ENCODE data around the gene CKAP2L.
A peak's percentile ranks its signal among the peaks of the same experiment; 100 is the strongest.

The CKAP2L gene

DNA sequence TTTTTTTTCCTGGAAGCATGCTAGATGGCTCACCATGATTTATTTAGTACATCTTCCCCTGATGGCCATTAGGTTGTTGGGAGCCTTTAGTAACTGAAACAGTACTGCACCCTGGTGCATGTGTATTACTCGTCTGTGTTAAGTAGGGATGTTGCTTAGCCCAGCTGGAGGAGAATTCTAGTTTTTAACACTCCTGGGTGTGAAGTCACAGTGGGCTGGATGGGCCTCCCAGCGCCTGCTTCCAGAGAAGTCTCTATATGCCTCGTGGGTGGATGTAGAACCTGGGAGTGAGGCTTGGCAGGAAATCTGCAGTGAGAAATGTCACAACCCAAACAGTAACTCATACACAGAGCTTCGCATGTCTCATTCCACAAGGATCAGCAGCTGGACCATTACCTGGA lies 72.5 kb downstream of the CKAP2L start:
- no peak overlapping the region for H2AFZ ChIP-seq (ENCODE audit: low read length)
- H3K4me2 ChIP-seq (ENCODE audit: low read depth, low read length), result peak overlapping the region; percentile 39; the same call in 1 of the 2 replicates
- no peak for TF ChIP-seq EZH2phosphoT487 (IDR thresholded peaks at IDR 0.05; ENCODE audit: low read length)
- no peak for TF ChIP-seq EZH2 (optimal IDR thresholded peaks at IDR 0.05; ENCODE audit: low read depth, low read length)
- TF ChIP-seq CTCF (IDR thresholded peaks at IDR 0.05; ENCODE audit: low read length), result no peak

DNA sequence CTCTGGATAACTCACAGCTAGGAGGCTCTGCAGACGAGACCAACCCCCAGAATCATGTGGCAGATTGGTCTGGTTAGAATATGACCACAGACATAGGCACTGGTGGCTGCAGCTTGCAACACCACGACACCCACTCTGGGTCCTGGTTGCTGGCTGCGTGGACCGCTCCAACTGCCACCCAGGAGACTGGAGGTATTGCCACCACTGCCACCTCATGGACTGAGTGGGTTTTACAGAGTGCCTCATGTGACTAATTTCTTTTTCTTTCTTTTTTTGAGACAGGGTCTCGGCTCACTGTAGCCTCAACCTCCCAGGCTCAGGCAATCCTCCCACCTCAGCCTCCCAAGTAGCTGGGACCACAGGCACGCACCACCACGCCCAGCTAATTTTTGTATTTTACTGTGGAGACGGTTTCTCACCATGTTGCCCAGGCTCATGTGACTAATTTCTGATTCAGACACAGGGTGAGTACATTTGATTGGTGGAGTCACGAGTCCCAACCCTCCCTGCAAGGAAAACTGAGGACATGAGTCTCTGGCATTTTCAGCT lies 73.5 kb downstream of the CKAP2L start:
- no peaks in the 10 kb centered on the region for H4K20me1 ChIP-seq (ENCODE audit: insufficient read depth, low read length)
- no peaks in the 10 kb centered on the region for H3K79me2 ChIP-seq (ENCODE audit: low read length)
- DNase-seq, result peak; percentile 64
- TF ChIP-seq CTCF (IDR thresholded peaks at IDR 0.05; ENCODE audit: low read length) (peak; percentile 64), EZH2phosphoT487 (IDR thresholded peaks at IDR 0.05; ENCODE audit: low read length) (no peak), EZH2 (optimal IDR thresholded peaks at IDR 0.05; ENCODE audit: low read depth, low read length) (no peak)
- H3K4me3 ChIP-seq (ENCODE audit: low read length), result peak overlapping the region; percentile 7
- no peak overlapping the region; the same call in 1 of the 2 replicates for H3K9ac ChIP-seq (ENCODE audit: low read length)
- no peaks in the 10 kb centered on the region for H3K27me3 ChIP-seq (replicated peaks; ENCODE audit: insufficient read depth, low read length)
- peak overlapping the region; percentile 63 for H2AFZ ChIP-seq (ENCODE audit: low read length)
- H3K27ac ChIP-seq (ENCODE audit: low read length), result no peak overlapping the region
- H3K9me2 ChIP-seq (replicated peaks; ENCODE audit: insufficient read depth, low read length), result no peaks in the 10 kb centered on the region
- no peaks in the 10 kb centered on the region for H3K9me3 ChIP-seq (replicated peaks; ENCODE audit: insufficient read depth, low read length)
- H3K4me2 ChIP-seq (ENCODE audit: low read depth, low read length), result peak overlapping the region; percentile 44
- H3F3A ChIP-seq (ENCODE audit: insufficient read depth, low read length), result peaks cover 23% of the 10 kb centered on the region
- H3K36me3 ChIP-seq (replicated peaks; ENCODE audit: insufficient read depth, low read length), result no peaks in the 10 kb centered on the region
- H3K4me1 ChIP-seq (ENCODE audit: low read length), result peaks cover 31% of the 10 kb centered on the region

More for the DNA sequence above, 72.5 kb downstream of the CKAP2L start:
- H3K9me2 ChIP-seq (replicated peaks; ENCODE audit: insufficient read depth, low read length), result no peaks in the 10 kb centered on the region
- H3K4me1 ChIP-seq (ENCODE audit: low read length), result peaks cover 24% of the 10 kb centered on the region
- H3K4me3 ChIP-seq (ENCODE audit: low read length), result no peak overlapping the region
- no peaks in the 10 kb centered on the region for H3K27me3 ChIP-seq (replicated peaks; ENCODE audit: insufficient read depth, low read length)
- H3K9me3 ChIP-seq (replicated peaks; ENCODE audit: insufficient read depth, low read length), result no peaks in the 10 kb centered on the region
- peaks cover 16% of the 10 kb centered on the region for H3F3A ChIP-seq (ENCODE audit: insufficient read depth, low read length)
- peak overlapping the region; percentile 50; the same call in 1 of the 2 replicates for H3K27ac ChIP-seq (ENCODE audit: low read length)
- DNase-seq, result no peak
- no peak overlapping the region for H3K9ac ChIP-seq (ENCODE audit: low read length)
- H3K79me2 ChIP-seq (ENCODE audit: low read length), result no peaks in the 10 kb centered on the region
- H3K36me3 ChIP-seq (replicated peaks; ENCODE audit: insufficient read depth, low read length), result no peaks in the 10 kb centered on the region
- H4K20me1 ChIP-seq (ENCODE audit: insufficient read depth, low read length), result no peaks in the 10 kb centered on the region

DNA sequence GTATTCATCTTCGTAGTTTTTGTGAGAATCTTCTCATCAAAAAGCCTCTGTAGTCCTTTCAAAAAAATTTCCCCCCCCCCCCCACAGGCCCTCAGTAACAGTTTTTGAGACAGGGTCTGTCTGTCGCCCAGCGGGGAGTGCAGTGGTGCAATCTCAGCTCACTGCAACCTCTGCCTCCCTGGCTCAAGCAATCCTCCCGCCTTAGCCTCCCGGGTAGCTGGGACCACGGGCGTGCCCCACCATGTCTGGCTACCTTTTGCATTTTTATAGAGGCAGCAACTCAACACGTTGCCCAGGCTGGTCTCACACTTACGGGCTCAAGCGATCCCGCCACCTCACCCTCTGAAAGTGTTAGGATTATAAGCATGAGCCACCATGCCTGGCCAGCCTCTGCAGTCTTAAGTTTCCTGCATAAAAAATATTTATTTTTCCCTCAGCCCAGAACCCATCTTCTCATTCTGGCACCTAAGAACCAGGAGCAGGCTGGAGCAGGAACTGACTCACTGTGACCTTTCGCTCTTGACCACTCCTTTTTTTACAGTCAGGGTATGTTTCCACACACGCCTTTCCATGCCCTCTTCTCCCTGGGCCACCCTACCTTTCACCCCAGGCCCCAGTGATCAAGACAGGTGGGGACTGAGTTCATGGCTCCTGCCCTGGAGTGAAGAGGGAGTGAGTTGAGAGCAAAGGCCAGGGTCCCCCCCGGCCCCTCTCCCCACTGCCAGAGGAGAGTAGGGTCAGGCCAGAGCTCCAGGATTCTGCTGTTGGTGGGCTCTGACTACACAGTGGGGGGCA lies 76.1 kb downstream of the CKAP2L start:
- H3K27me3 ChIP-seq (replicated peaks; ENCODE audit: insufficient read depth, low read length), result no peaks in the 10 kb centered on the region
- H2AFZ ChIP-seq (ENCODE audit: low read length), result no peak overlapping the region
- H3K9me3 ChIP-seq (replicated peaks; ENCODE audit: insufficient read depth, low read length), result no peaks in the 10 kb centered on the region
- peaks cover 38% of the 10 kb centered on the region for H3K4me1 ChIP-seq (ENCODE audit: low read length)
- H3K9me2 ChIP-seq (replicated peaks; ENCODE audit: insufficient read depth, low read length), result no peaks in the 10 kb centered on the region
- H3K9ac ChIP-seq (ENCODE audit: low read length), result no peak overlapping the region
- DNase-seq, result no peak
- no peaks in the 10 kb centered on the region for H3K79me2 ChIP-seq (ENCODE audit: low read length)
- no peak overlapping the region for H3K27ac ChIP-seq (ENCODE audit: low read length)
- TF ChIP-seq EZH2phosphoT487 (IDR thresholded peaks at IDR 0.05; ENCODE audit: low read length), result no peak
- no peak for TF ChIP-seq CTCF (IDR thresholded peaks at IDR 0.05; ENCODE audit: low read length)
- no peak for TF ChIP-seq EZH2 (optimal IDR thresholded peaks at IDR 0.05; ENCODE audit: low read depth, low read length)
- H3K4me3 ChIP-seq (ENCODE audit: low read length), result no peak overlapping the region
- H4K20me1 ChIP-seq (ENCODE audit: insufficient read depth, low read length), result no peaks in the 10 kb centered on the region
- no peak overlapping the region for H3K4me2 ChIP-seq (ENCODE audit: low read depth, low read length)
- H3K36me3 ChIP-seq (replicated peaks; ENCODE audit: insufficient read depth, low read length), result no peaks in the 10 kb centered on the region
- peaks cover 23% of the 10 kb centered on the region for H3F3A ChIP-seq (ENCODE audit: insufficient read depth, low read length)

Data from MM.1S (cell line).